Keratinocyte (primary cell): ENCODE measurements around the gene HOXB2. TPM values are rescaled to one million over a fixed set of nuclear protein-coding genes. Genes with fewer than 3 reads are reported as not detected.

Source experiments
- DNase-seq: peaks from one replicate; pipeline ENCODE4 v3.0.0-alpha.2; 2011; ENCODE audit warnings: low read depth, missing footprints, low spot score
- FAIRE-seq: peaks from 2 replicates; lab custom pipeline; 2011; peaks lifted over from hg19 to GRCh38; lab: Jason Lieb, UNC
- H2AFZ ChIP-seq: 2 replicates; pipeline ENCODE4 v1.6.0; 2012; ENCODE audit warnings: low read length, control low read depth, inconsistent platforms; ENCODE audit not compliant: control insufficient read depth
- H3K27ac ChIP-seq: 2 replicates; pipeline ENCODE4 v1.5.1; 2011; ENCODE audit warnings: low read length; ENCODE audit not compliant: control insufficient read depth, insufficient read depth
- H3K27me3 ChIP-seq: 3 replicates; pipeline ENCODE4 v1.6.0; 2011; ENCODE audit warnings: low read length; ENCODE audit not compliant: control insufficient read depth, insufficient read depth; ENCODE audit errors: extremely low read depth
- H3K36me3 ChIP-seq, 2 experiments: 2 replicates in 1 of 2; 3 replicates in 1 of 2; pipeline ENCODE4 v1.5.1; 2011; ENCODE audit warnings: low read length in 2 of 2, mild to moderate bottlenecking in 1 of 2; ENCODE audit not compliant: control insufficient read depth in 2 of 2, insufficient read depth in 2 of 2; ENCODE audit errors: extremely low read depth in 1 of 2
- H3K4me1 ChIP-seq: 3 replicates; pipeline ENCODE4 v1.5.1; 2011; ENCODE audit warnings: low read length; ENCODE audit not compliant: control insufficient read depth, insufficient read depth; ENCODE audit errors: extremely low read depth
- H3K4me2 ChIP-seq: 3 replicates; pipeline ENCODE4 v1.6.0; 2011; ENCODE audit warnings: low read depth, low read length; ENCODE audit not compliant: control insufficient read depth, insufficient read depth; ENCODE audit errors: extremely low read depth
- H3K4me3 ChIP-seq, 3 experiments: fragments of 200-600 bp in 1 of 3; sonication (generic) in 1 of 3; 2 replicates in 2 of 3; 3 replicates in 1 of 3; pipeline ENCODE4 v1.5.1; 2011 to 2016; ENCODE audit warnings: low read length in 3 of 3, mild to moderate bottlenecking in 3 of 3, control low read depth in 2 of 3, inconsistent platforms in 1 of 3, low read depth in 1 of 3, mixed read lengths in 1 of 3, mixed run types in 1 of 3, moderate library complexity in 1 of 3; ENCODE audit not compliant: control insufficient read depth in 2 of 3, insufficient read depth in 2 of 3; ENCODE audit errors: extremely low read depth in 1 of 3
- H3K79me2 ChIP-seq: 2 replicates; pipeline ENCODE4 v1.6.0; 2012; ENCODE audit warnings: low read length; ENCODE audit not compliant: control insufficient read depth, insufficient read depth
- H3K9ac ChIP-seq: 3 replicates; pipeline ENCODE4 v1.6.0; 2011; ENCODE audit warnings: low read length; ENCODE audit not compliant: control insufficient read depth, insufficient read depth; ENCODE audit errors: extremely low read depth
- H3K9me1 ChIP-seq: 3 replicates; pipeline ENCODE4 v1.6.0; 2011; ENCODE audit warnings: low read length; ENCODE audit not compliant: control insufficient read depth, insufficient read depth; ENCODE audit errors: extremely low read depth
- H3K9me3 ChIP-seq: 2 replicates; pipeline ENCODE4 v1.5.1; 2012; ENCODE audit warnings: low read depth, low read length; ENCODE audit not compliant: control insufficient read depth
- H4K20me1 ChIP-seq: 3 replicates; pipeline ENCODE4 v1.6.0; 2011; ENCODE audit warnings: low read length; ENCODE audit not compliant: control insufficient read depth, insufficient read depth; ENCODE audit errors: extremely low read depth
- CTCF ChIP-seq, 3 experiments: IDR thresholded peaks in 1 of 3; conservative IDR thresholded peaks in 1 of 3; optimal IDR thresholded peaks in 1 of 3; 2 replicates in 2 of 3; 3 replicates in 1 of 3; pipeline versions ENCODE3 to v1.5.1; 2011; ENCODE audit warnings: low read length in 3 of 3, mild to moderate bottlenecking in 3 of 3, moderate library complexity in 2 of 3, control low read depth in 1 of 3, inconsistent platforms in 1 of 3; ENCODE audit not compliant: insufficient read depth in 2 of 3; ENCODE audit errors: extremely low read depth in 1 of 3
- EZH2 ChIP-seq: IDR thresholded peaks from one replicate; pipeline ENCODE4 v1.6.1; 2012; ENCODE audit warnings: inconsistent platforms, mild to moderate bottlenecking, low read length, moderate library complexity
- dilution Hi-C: fragments of 300-500 bp; cut with MboI; formaldehyde crosslinking; loops from one replicate; pipeline ENCODE4 v1.7.0; 2020; ENCODE audit warnings: low sequenced_read_pairs; ENCODE audit not compliant: extremely low pct_ligation_motif_present
- polyA plus RNA-seq, 5 experiments: library from polyadenylated mRNA; depleted of rRNA in 3 of 5; stranded (reverse) in 3 of 5; stranded (forward) in 1 of 5; unstranded in 1 of 5; fragments of >200 nt; gene quantifications; 1 replicate in 1 of 5; 2 replicates in 3 of 5; 3 replicates in 1 of 5; pipeline versions ENCODE4 v1.2.1 to v1.2.3, GENCODE V29; 2011 to 2012; ENCODE audit warnings: missing spikeins in 2 of 5, low read depth in 1 of 5, low replicate concordance in 1 of 5

Gene HOXB2
- polyA plus RNA-seq, 1 donor (not counting 4 experiments of a cell fraction or from before 2014, with no cell fraction given): 3.8 TPM

- Histone ChIP-seq H3K79me2 (no peaks in the 10 kb centered on the region), H3K9me1 (no peaks in the 10 kb centered on the region), H3K9me3 (no peaks in the 10 kb centered on the region), H3K4me3 (no peak overlapping the region), H3K27me3 (peaks cover 78% of the 10 kb centered on the region), H4K20me1 (no peaks in the 10 kb centered on the region), H3K9ac (no peak overlapping the region), H3K4me1 (peaks cover 17% of the 10 kb centered on the region), H3K36me3 (peaks cover 0 to 2% of the 10 kb centered on the region in 2 experiments), H3K4me2 (no peak overlapping the region), H2AFZ (no peak overlapping the region), H3K27ac (no peak overlapping the region)
- FAIRE-seq (no peak), DNase-seq (no peak)
- TF ChIP-seq CTCF (optimal IDR thresholded peaks at IDR 0.05 in 1 of 3, IDR thresholded peaks at IDR 0.05 in 1 of 3, conservative IDR thresholded peaks at IDR 0.05 in 1 of 3; ENCODE audit: extremely low read depth in 1 of 3, insufficient read depth in 2 of 3, low read length in 3 of 3) (no peak), EZH2 (no peak)
- dilution Hi-C loops: no loop called here
These were observed 26.3 kb upstream of the HOXB2 start for GRCh38 chr17:48571024-48571818.

- Histone ChIP-seq H4K20me1 (no peaks in the 10 kb centered on the region), H3K79me2 (no peaks in the 10 kb centered on the region), H3K9me3 (no peaks in the 10 kb centered on the region), H3K36me3 (peaks cover 0 to 1% of the 10 kb centered on the region in 2 experiments), H3K4me2 (no peak overlapping the region), H3K27ac (no peak overlapping the region), H3K4me3 (no peak overlapping the region), H3K9me1 (no peaks in the 10 kb centered on the region), H3K4me1 (peaks cover 17% of the 10 kb centered on the region), H3K27me3 (peaks cover 80% of the 10 kb centered on the region), H3K9ac (no peak overlapping the region), H2AFZ (no peak overlapping the region)
- TF ChIP-seq EZH2 (peak; percentile 35), CTCF (optimal IDR thresholded peaks at IDR 0.05 in 1 of 3, IDR thresholded peaks at IDR 0.05 in 1 of 3, conservative IDR thresholded peaks at IDR 0.05 in 1 of 3; ENCODE audit: extremely low read depth in 1 of 3, insufficient read depth in 2 of 3, low read length in 3 of 3) (no peak)
- DNase-seq (no peak), FAIRE-seq (no peak)
- dilution Hi-C loops: no loop called here
These were observed 25.6 kb upstream of the HOXB2 start for GRCh38 chr17:48570325-48571023.
